ENCODE results near the gene PRPF38A. TPM values are rescaled to one million over a fixed set of nuclear protein-coding genes. Genes with fewer than 3 reads are reported as not detected.

Gene PRPF38A
- total and polyA plus RNA-seq, 4 experiments from 2014 or later = 27.5 to 70.4 (median 57.7) TPM

DNA sequence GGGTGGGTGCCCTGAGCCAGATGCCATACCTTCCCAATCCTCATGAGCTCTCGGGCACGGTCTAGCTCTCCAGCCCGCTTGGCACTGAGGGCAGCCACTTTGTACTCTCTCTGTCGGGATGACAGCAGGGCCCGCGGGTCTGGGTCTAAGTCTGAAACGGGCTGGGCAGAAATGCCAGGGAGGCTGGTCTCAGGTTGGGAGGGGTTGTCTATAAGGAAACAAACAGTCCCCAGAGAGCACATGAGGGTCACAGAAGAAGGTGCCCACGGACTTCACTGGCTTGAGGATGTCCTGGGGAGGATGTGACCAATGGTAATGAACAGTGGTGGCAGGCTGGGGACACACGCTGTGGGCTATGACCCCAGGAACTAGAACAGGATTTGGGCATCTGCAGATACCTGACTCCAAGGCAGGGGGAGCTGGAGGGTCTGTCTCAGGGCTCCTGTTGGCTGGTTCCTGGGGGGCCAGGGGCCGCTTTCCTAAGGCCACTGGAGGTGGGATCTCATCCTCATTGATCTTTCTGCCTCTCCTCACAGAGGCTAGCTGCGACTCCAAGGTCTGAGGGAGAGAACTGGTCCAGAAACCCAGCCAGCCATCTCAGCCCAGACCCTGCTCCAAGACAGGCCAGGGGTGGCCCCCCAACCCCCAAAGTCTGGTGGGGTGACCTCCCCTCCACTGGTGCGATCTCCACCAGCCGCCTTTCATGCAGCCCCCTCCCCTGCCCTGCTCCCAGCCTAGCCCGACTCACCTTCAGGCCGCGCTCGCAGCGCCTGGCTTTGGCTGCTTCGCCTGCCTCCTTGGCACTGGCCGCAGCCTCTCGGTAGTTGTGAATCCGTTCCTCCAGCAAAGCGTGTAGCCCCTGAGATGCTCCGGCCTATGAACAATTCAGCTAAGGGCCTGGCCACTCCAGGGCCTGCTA lies 44.5 kb upstream of the PRPF38A start:
- no peak overlapping the region for H3K27ac ChIP-seq (ENCODE audit: low read depth, low read length)
- Mint-ChIP-seq H3K4me3 (no peak overlapping the region), H3K27me3 (no peaks in the 10 kb centered on the region), H3K27ac (peak overlapping the region in 3 of 7 donors; percentile 55 to 82 (median 57)), H3K9me3 (peaks cover 0 to 2% (median 0%) of the 10 kb centered on the region in 8 donors), H3K36me3 (peaks cover 50 to 81% of the 10 kb centered on the region in 2 donors), H3K4me1 (peaks cover 10 to 32% (median 17%) of the 10 kb centered on the region in 4 donors)
- ChIA-PET CTCF (ENCODE audit: partially characterized antibody) (no interaction called here), POLR2A (ENCODE audit: partially characterized antibody) (no interaction called here)
- H3K36me3 ChIP-seq (ENCODE audit: insufficient read depth, low read length) = peaks cover 79% of the 10 kb centered on the region
- no peaks in the 10 kb centered on the region for H3K27me3 ChIP-seq (ENCODE audit: insufficient read depth, low read length)
- peaks cover 17% of the 10 kb centered on the region for H3K4me1 ChIP-seq (ENCODE audit: insufficient read depth, low read length)
- no peak for DNase-seq
- H3K4me3 ChIP-seq (ENCODE audit: low read length in 2 of 2) = no peak overlapping the region
- intact Hi-C loops (cut with micrococcal nuclease) = no loop called here
- no peaks in the 10 kb centered on the region for H3K9me3 ChIP-seq (ENCODE audit: control insufficient read depth in 1 of 2, low read length in 2 of 2)

DNA sequence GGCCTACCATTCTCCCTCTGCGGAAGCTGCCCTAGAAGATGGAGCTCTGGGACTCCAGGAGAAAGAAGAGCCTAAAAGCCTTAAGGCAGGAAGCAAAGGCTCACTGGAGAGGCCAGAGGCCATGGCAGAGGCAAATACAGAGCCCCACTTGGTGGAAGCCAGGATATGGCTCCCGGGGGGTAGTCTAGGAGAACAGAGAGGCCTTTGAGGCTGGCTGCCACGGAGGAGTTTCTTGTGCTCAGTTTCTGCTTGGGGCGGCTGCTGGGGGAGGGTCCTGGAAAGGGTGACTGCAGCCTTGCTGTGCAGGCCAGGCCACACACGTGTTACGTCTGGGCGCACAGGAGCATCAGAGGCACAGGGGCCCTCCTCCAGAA lies 43.8 kb upstream of the PRPF38A start:
- intact Hi-C loops (cut with micrococcal nuclease) = no loop called here
- H3K9me3 ChIP-seq (ENCODE audit: control insufficient read depth in 1 of 2, low read length in 2 of 2) = no peaks in the 10 kb centered on the region
- H3K4me3 ChIP-seq (ENCODE audit: low read length in 2 of 2) = no peak overlapping the region
- CTCF ChIA-PET (ENCODE audit: partially characterized antibody) = no interaction called here
- peaks cover 22% of the 10 kb centered on the region for H3K4me1 ChIP-seq (ENCODE audit: insufficient read depth, low read length)
- H3K36me3 Mint-ChIP-seq = peaks cover 43 to 81% of the 10 kb centered on the region in 2 donors
- peaks cover 73% of the 10 kb centered on the region for H3K36me3 ChIP-seq (ENCODE audit: insufficient read depth, low read length)
- H3K27me3 Mint-ChIP-seq = no peaks in the 10 kb centered on the region
- POLR2A ChIA-PET (ENCODE audit: partially characterized antibody) = no interaction called here
- no peak for DNase-seq
- no peak overlapping the region for H3K4me3 Mint-ChIP-seq
- no peaks in the 10 kb centered on the region for H3K27me3 ChIP-seq (ENCODE audit: insufficient read depth, low read length)
- H3K27ac Mint-ChIP-seq = no peak overlapping the region
- H3K27ac ChIP-seq (ENCODE audit: low read depth, low read length) = no peak overlapping the region
- peaks cover 14 to 38% (median 22%) of the 10 kb centered on the region in 4 donors for H3K4me1 Mint-ChIP-seq
- peaks cover 0 to 2% (median 0%) of the 10 kb centered on the region in 8 donors for H3K9me3 Mint-ChIP-seq

DNA sequence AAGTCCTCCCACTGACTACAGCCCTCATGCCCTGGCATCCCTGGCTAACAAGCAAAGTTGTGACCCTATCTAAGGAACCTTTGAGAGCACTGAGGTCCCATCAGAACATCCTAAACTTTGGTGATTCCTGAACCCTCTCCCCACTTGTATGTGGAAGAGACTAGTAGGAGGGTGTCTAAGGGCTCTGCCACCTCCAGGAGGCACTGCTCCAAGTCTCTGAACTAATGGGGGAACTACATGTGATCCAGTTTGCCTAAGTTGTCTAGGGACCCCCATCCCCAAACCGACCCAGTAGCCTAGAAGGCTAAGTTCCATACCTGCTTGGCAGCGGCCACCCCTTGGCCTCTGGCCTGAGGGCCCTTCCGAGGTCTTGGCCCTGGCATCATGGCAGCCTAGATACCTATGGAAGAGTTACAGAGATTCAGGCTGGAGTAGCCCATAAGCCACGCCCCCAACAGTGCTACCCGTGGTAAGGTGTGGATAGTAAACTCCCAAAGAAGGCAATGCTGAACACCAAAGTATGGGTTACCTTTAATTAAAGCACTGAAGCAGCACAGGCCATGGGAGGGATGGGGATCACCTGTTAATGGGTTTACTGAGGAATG lies 40.1 kb upstream of the PRPF38A start:
- no peak for DNase-seq
- Histone ChIP-seq H3K36me3 (ENCODE audit: insufficient read depth, low read length) (peaks cover 35% of the 10 kb centered on the region), H3K4me3 (ENCODE audit: low read length in 2 of 2) (no peak overlapping the region), H3K4me1 (ENCODE audit: insufficient read depth, low read length) (peaks cover 32% of the 10 kb centered on the region), H3K27ac (ENCODE audit: low read depth, low read length) (peak overlapping the region; percentile 78), H3K9me3 (ENCODE audit: control insufficient read depth in 1 of 2, low read length in 2 of 2) (no peaks in the 10 kb centered on the region), H3K27me3 (ENCODE audit: insufficient read depth, low read length) (no peaks in the 10 kb centered on the region)
- intact Hi-C loops (cut with micrococcal nuclease) = no loop called here
- Mint-ChIP-seq H3K27me3 (no peaks in the 10 kb centered on the region), H3K9me3 (peaks cover 0 to 4% (median 0%) of the 10 kb centered on the region in 8 donors), H3K36me3 (peaks cover 18 to 48% of the 10 kb centered on the region in 2 donors), H3K4me3 (peak overlapping the region; percentile 68 to 97 (median 90)), H3K27ac (peak overlapping the region; percentile 75 to 95 (median 81)), H3K4me1 (peaks cover 20 to 56% (median 41%) of the 10 kb centered on the region in 4 donors)
- POLR2A ChIA-PET (ENCODE audit: partially characterized antibody) = interaction anchor here (1.2 to 3.3 kb wide), 5 partner anchors 12 to 237 kb away, joined by 3 to 68 read pairs (median 6); partner anchors contain the start of genes ORC1 and PRPF38A
- CTCF ChIA-PET (ENCODE audit: partially characterized antibody) = interaction anchor here (1.4 kb wide), 1 partner anchor 322 kb away, joined by 3 read pairs; no protein-coding TSS in a partner anchor

DNA sequence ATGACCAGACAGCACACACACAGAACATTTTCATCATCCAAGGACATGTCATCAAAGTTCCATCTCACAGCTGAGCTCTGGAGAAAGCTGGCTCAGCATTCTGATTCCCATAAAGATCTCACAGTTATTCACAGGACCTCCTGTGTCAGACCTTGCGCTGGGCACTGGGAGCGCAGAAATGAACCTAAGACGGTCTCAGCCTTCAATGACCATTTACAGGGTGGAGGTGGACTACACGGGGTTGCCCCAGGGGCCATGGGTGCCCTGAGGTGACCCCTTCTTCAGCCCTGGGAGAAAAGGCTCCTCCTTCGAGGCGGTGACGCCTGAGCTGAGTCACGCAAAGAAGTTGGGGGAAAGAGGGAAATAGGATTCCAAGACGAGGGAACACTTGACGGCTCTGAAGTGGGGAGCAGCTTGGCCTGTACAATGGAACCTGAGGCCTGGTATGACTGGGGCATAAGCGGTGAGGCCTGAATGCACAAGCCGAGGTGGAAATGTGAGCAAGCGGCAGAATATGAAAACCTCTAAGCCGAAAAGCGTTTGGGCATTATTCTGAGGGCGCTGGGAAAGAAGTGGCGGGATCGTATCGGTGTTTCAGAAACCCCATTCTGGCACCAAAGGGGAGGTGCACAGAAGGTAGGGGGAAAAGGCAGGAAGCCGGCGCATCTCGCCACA lies 39.2 kb upstream of the PRPF38A start:
- H3K4me3 Mint-ChIP-seq = peak overlapping the region; percentile 90 to 97 (median 92)
- Histone ChIP-seq H3K9me3 (ENCODE audit: control insufficient read depth in 1 of 2, low read length in 2 of 2) (no peaks in the 10 kb centered on the region), H3K4me3 (ENCODE audit: low read length in 2 of 2) (peak overlapping the region; percentile 31 to 88), H3K27ac (ENCODE audit: low read depth, low read length) (peak overlapping the region; percentile 78), H3K36me3 (ENCODE audit: insufficient read depth, low read length) (peaks cover 26% of the 10 kb centered on the region), H3K4me1 (ENCODE audit: insufficient read depth, low read length) (peaks cover 32% of the 10 kb centered on the region), H3K27me3 (ENCODE audit: insufficient read depth, low read length) (no peaks in the 10 kb centered on the region)
- peak overlapping the region; percentile 90 to 97 (median 95) for H3K27ac Mint-ChIP-seq
- peaks cover 0 to 4% (median 0%) of the 10 kb centered on the region in 8 donors for H3K9me3 Mint-ChIP-seq
- peak in 1 of 5 donors; percentile 51 for DNase-seq
- peaks cover 20 to 56% (median 41%) of the 10 kb centered on the region in 4 donors for H3K4me1 Mint-ChIP-seq
- ChIA-PET POLR2A (ENCODE audit: partially characterized antibody) (interaction anchor here (0.7 to 3.3 kb wide), 17 partner anchors 9 to 361 kb away, joined by 3 to 68 read pairs (median 5); partner anchors contain the start of genes ORC1, PRPF38A, TXNDC12 and ZYG11B), CTCF (ENCODE audit: partially characterized antibody) (interaction anchor here (1.4 kb wide), 1 partner anchor 322 kb away, joined by 3 read pairs; no protein-coding TSS in a partner anchor)
- H3K27me3 Mint-ChIP-seq = no peaks in the 10 kb centered on the region
- H3K36me3 Mint-ChIP-seq = peaks cover 13 to 40% of the 10 kb centered on the region in 2 donors
- intact Hi-C loops (cut with micrococcal nuclease) = loop anchor here (1.0 to 5.0 kb wide), 3 partner anchors 224 to 333 kb away; partner anchors contain the start of gene KTI12

DNA sequence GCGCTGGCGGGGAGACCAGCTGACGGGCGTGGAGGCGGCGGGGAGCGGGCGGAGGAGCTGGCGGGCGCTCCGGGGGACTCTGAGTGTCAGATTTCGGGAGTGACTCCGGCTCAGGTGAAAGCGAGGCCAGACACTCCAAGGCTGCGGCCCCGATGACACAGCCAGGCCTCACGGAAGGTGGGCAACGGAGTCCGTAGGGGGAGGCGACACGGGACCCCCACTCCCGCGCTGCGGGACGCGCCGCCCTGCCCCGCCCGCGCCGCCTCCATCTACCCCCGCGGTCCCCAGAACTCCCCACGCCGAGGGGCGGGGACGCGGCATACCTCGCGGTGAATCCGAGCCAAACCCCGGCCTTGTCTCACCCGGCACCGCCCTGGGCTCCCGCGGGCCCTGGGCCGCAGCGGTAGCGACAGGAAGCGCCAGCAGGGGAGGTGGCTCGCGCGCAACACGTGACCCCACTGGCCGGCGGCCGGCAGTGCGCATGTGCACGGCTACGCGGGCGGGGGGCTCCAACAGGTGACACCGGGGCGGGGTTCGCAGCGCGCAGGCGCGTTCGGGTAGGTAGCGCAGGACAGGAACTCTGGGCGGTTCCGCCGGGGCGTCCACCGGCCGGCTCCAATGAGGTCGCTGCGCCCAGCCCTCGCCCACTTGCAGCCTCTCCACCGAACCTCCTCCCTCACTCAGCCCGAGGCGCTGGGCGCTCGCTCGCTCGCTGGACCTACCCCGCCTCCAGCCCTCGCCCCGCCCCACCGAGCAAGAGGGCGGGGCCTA lies 38.5 kb upstream of the PRPF38A start, which contains the start of gene CC2D1B:
Gene CC2D1B (minus strand): TSS at position 460 of the 771 bp plus-strand sequence. CDS start 1,585 bp downstream, outside the sequence.
- H3K27me3 ChIP-seq (ENCODE audit: insufficient read depth, low read length) = no peaks in the 10 kb centered on the region
- intact Hi-C loops (cut with micrococcal nuclease) = loop anchor here (1.0 to 5.0 kb wide), 8 partner anchors 38 to 334 kb away; partner anchors contain the start of genes BTF3L4, KTI12, ORC1 and PRPF38A
- peaks cover 13 to 35% of the 10 kb centered on the region in 2 donors for H3K36me3 Mint-ChIP-seq
- H3K4me3 Mint-ChIP-seq = peak within 1 kb of the TSS; percentile 90 to 97 (median 92)
- DNase-seq = peak; percentile 98 to 100 (median 100)
- peak within 1 kb of the TSS; percentile 90 to 97 (median 95) for H3K27ac Mint-ChIP-seq
- H3K27me3 Mint-ChIP-seq = no peaks in the 10 kb centered on the region
- H3K27ac ChIP-seq (ENCODE audit: low read depth, low read length) = peak within 1 kb of the TSS; percentile 78
- ChIA-PET CTCF (ENCODE audit: partially characterized antibody) (interaction anchor here (1.4 kb wide), 1 partner anchor 321 kb away, joined by 3 read pairs; no protein-coding TSS in a partner anchor), POLR2A (ENCODE audit: partially characterized antibody) (interaction anchor here (0.7 to 3.3 kb wide), 22 partner anchors 10 to 362 kb away, joined by 3 to 68 read pairs (median 4); partner anchors contain the start of genes KTI12, ORC1, PRPF38A and TXNDC12)
- H3K9me3 ChIP-seq (ENCODE audit: control insufficient read depth in 1 of 2, low read length in 2 of 2) = no peaks in the 10 kb centered on the region
- peaks cover 32% of the 10 kb centered on the region for H3K4me1 ChIP-seq (ENCODE audit: insufficient read depth, low read length)
- H3K9me3 Mint-ChIP-seq = peaks cover 0 to 4% (median 0%) of the 10 kb centered on the region in 8 donors
- peaks cover 20 to 56% (median 41%) of the 10 kb centered on the region in 4 donors for H3K4me1 Mint-ChIP-seq
- H3K36me3 ChIP-seq (ENCODE audit: insufficient read depth, low read length) = peaks cover 19% of the 10 kb centered on the region
- H3K4me3 ChIP-seq (ENCODE audit: low read length in 2 of 2) = peak within 1 kb of the TSS; percentile 53 to 88

DNA sequence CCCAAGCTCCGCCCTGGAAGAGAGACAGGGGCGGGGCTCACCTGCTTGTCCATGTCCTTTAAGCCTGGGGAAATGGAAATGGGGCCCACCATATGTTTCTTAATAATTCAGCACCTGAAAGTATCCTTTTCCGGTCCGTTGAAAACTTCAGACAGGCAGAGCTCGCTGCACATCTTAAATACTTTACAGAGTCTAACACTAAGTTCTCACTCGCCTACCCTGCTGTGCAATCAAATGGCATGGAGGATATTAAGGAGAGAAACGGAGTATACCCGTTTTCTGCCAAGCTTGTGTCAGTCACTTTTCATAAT lies 37.9 kb upstream of the PRPF38A start:
- peak overlapping the region; percentile 61 to 95 (median 93) for H3K27ac Mint-ChIP-seq
- no peak for DNase-seq
- CTCF ChIA-PET (ENCODE audit: partially characterized antibody) = no interaction called here
- H3K4me1 ChIP-seq (ENCODE audit: insufficient read depth, low read length) = peaks cover 32% of the 10 kb centered on the region
- H3K27ac ChIP-seq (ENCODE audit: low read depth, low read length) = peak overlapping the region; percentile 78
- peaks cover 8 to 31% of the 10 kb centered on the region in 2 donors for H3K36me3 Mint-ChIP-seq
- no peaks in the 10 kb centered on the region for H3K27me3 Mint-ChIP-seq
- peak overlapping the region; percentile 53 to 88 for H3K4me3 ChIP-seq (ENCODE audit: low read length in 2 of 2)
- POLR2A ChIA-PET (ENCODE audit: partially characterized antibody) = interaction anchor here (0.7 to 3.3 kb wide), 13 partner anchors 17 to 361 kb away, joined by 3 to 68 read pairs (median 7); partner anchors contain the start of genes KTI12, ORC1, PRPF38A and TXNDC12
- H3K27me3 ChIP-seq (ENCODE audit: insufficient read depth, low read length) = no peaks in the 10 kb centered on the region
- H3K4me1 Mint-ChIP-seq = peaks cover 20 to 56% (median 40%) of the 10 kb centered on the region in 4 donors
- peak overlapping the region; percentile 86 to 97 (median 91) for H3K4me3 Mint-ChIP-seq
- no peaks in the 10 kb centered on the region for H3K9me3 ChIP-seq (ENCODE audit: control insufficient read depth in 1 of 2, low read length in 2 of 2)
- intact Hi-C loops (cut with micrococcal nuclease) = loop anchor here (1.0 to 5.0 kb wide), 7 partner anchors 38 to 334 kb away; partner anchors contain the start of genes BTF3L4, KTI12, ORC1 and PRPF38A
- H3K9me3 Mint-ChIP-seq = peaks cover 0 to 4% (median 0%) of the 10 kb centered on the region in 8 donors
- peaks cover 14% of the 10 kb centered on the region for H3K36me3 ChIP-seq (ENCODE audit: insufficient read depth, low read length)
